Panc1 (cell line): ENCODE measurements around the gene RANBP3. TPM values are rescaled to one million over a fixed set of nuclear protein-coding genes. Genes with fewer than 3 reads are reported as not detected.
"Not testable (repeated sequence)": the region's sequence is repeated elsewhere in the genome, so short reads cannot be mapped to it uniquely, and the experiment has no call there.

Experiments
- ATAC-seq: fragments of 200-7000 bp; cut with Tn5 transposase; 2 replicates; pipeline ENCODE4 v1.9.1; 2020; ENCODE audit warnings: mild to moderate bottlenecking, moderate library complexity
- BruUV-seq: library from RNA; stranded (reverse); fragments of 400-500 nt; replicated peaks from 2 replicates; lab custom pipeline; 2021; lab: Mats Ljungman, UMichigan
- CTCF ChIA-PET: fragments of 300-600 bp; sonication (Branson Sonifier 250); formaldehyde crosslinking; loops from one replicate; lab custom pipeline; 2022; ENCODE audit warnings: antibody characterized with exemption; lab: Charles Lee
- POLR2A ChIA-PET: fragments of 300-600 bp; sonication (Branson Sonifier 250); formaldehyde crosslinking; loops from one replicate; lab custom pipeline; 2022; ENCODE audit warnings: antibody characterized with exemption; lab: Charles Lee
- DNase-seq: peaks from one replicate; pipeline ENCODE4 v3.0.0-alpha.2; 2010; ENCODE audit warnings: low read depth, low spot score
- H3K27ac ChIP-seq: 2 replicates; pipeline ENCODE4 v1.5.1; 2011; ENCODE audit warnings: mild to moderate bottlenecking, low read length, inconsistent platforms
- H3K27me3 ChIP-seq: fragments of 200-500 bp; sonication (Bioruptor generic); 2 replicates; pipeline ENCODE4 v1.6.0; 2014; ENCODE audit warnings: low read length, inconsistent platforms; ENCODE audit not compliant: control insufficient read depth, insufficient read depth
- H3K36me3 ChIP-seq: fragments of 200-500 bp; sonication (Bioruptor generic); 2 replicates; pipeline ENCODE4 v1.5.1; 2014; ENCODE audit warnings: inconsistent platforms, mild to moderate bottlenecking, low read length, moderate library complexity; ENCODE audit not compliant: control insufficient read depth, insufficient read depth
- H3K4me1 ChIP-seq: 2 replicates; pipeline ENCODE4 v1.5.1; 2011; ENCODE audit warnings: inconsistent platforms, mild to moderate bottlenecking, low read length, moderate library complexity; ENCODE audit not compliant: control insufficient read depth, insufficient read depth
- H3K4me3 ChIP-seq, 2 experiments: 2 replicates each; pipeline ENCODE4 v1.5.1; 2011 to 2012; ENCODE audit warnings: low read depth in 2 of 2, low read length in 2 of 2, mild to moderate bottlenecking in 2 of 2, inconsistent platforms in 1 of 2, moderate library complexity in 1 of 2
- H3K9me3 ChIP-seq: fragments of 200-500 bp; sonication (Bioruptor generic); 2 replicates; pipeline ENCODE4 v1.5.1; 2014; ENCODE audit warnings: low read depth, mild to moderate bottlenecking, inconsistent platforms, low read length, moderate library complexity; ENCODE audit not compliant: control insufficient read depth, insufficient read depth
- POLR2AphosphoS5 ChIP-seq: IDR thresholded peaks from 2 replicates; pipeline ENCODE4 v1.6.1; 2012; ENCODE audit warnings: mild to moderate bottlenecking, low read depth, low read length, moderate library complexity
- SIN3A ChIP-seq: IDR thresholded peaks from 2 replicates; pipeline ENCODE4 v1.6.1; 2012; ENCODE audit warnings: low read depth, mild to moderate bottlenecking, low read length, moderate library complexity, borderline replicate concordance; ENCODE audit not compliant: insufficient read depth
- TCF7L2 ChIP-seq: IDR thresholded peaks from 2 replicates; pipeline ENCODE4 v1.6.1; 2011; ENCODE audit warnings: mild to moderate bottlenecking, low read depth, low read length, inconsistent platforms
- in situ Hi-C: cut with HindIII; loops from 2 replicates; pipeline ENCODE4 v1.10.0; 2016; ENCODE audit warnings: low sequenced_read_pairs, low pct_unique_long_range_greater_than_20kb
- intact Hi-C: fragments of 100-400 bp; cut with micrococcal nuclease; formaldehyde crosslinking; loops from one replicate; pipeline ENCODE4 v1.10.0; 2022; ENCODE audit not compliant: unreplicated experiment
- total RNA-seq: library from RNA; stranded (reverse); gene quantifications from one replicate; pipeline ENCODE4 v1.2.1, GENCODE V29; 2021; ENCODE audit not compliant: unreplicated experiment
- TF ChIP-seq, protein P1 (sequence below): fragments of 450-650 bp; IDR thresholded peaks from 2 replicates; pipeline ENCODE4 v1.5.1; 2017; ENCODE audit warnings: mild to moderate bottlenecking
- TF ChIP-seq, protein P2 (sequence below), 2 experiments: IDR thresholded peaks; 2 replicates each; pipeline ENCODE4 v1.6.1; 2011 to 2012; ENCODE audit warnings: low read depth in 2 of 2, control low read depth in 1 of 2, low read length in 1 of 2, mild to moderate bottlenecking in 1 of 2, moderate library complexity in 1 of 2; ENCODE audit not compliant: insufficient read depth in 1 of 2

Gene RANBP3
- total RNA-seq, 1 experiment from 2014 or later = 54.6 TPM

DNA sequence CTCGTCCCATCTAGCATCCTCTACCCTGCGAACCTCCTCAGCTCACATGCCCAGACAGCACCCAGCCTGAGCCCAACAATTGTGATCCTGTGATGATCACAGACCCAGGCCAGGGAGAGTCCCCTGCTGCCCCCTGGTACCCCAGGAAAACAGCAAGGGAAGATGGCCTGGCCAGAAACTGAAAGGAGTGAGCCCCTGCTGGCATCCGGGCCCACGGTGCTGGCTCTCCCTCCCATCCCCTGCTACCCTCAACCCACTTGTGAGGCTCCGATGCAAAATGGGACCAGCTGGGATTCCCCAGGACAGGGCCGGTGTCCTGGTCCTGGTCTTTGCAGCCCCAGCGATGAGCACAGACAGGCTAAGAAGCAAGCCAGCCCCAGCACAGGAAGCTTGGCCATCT is 14.1 kb downstream of the RANBP3 start:
- in situ Hi-C loops (no loop called here), intact Hi-C loops (no loop called here)
- no peak for TF ChIP-seq TCF7L2
- TF ChIP-seq POLR2AphosphoS5 = no peak
- TF ChIP-seq, protein P1, sequence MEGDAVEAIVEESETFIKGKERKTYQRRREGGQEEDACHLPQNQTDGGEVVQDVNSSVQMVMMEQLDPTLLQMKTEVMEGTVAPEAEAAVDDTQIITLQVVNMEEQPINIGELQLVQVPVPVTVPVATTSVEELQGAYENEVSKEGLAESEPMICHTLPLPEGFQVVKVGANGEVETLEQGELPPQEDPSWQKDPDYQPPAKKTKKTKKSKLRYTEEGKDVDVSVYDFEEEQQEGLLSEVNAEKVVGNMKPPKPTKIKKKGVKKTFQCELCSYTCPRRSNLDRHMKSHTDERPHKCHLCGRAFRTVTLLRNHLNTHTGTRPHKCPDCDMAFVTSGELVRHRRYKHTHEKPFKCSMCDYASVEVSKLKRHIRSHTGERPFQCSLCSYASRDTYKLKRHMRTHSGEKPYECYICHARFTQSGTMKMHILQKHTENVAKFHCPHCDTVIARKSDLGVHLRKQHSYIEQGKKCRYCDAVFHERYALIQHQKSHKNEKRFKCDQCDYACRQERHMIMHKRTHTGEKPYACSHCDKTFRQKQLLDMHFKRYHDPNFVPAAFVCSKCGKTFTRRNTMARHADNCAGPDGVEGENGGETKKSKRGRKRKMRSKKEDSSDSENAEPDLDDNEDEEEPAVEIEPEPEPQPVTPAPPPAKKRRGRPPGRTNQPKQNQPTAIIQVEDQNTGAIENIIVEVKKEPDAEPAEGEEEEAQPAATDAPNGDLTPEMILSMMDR = no peak
- Histone ChIP-seq H3K4me3 (no peak overlapping the region), H3K9me3 (no peaks in the 10 kb centered on the region), H3K27ac (no peak overlapping the region), H3K27me3 (no peaks in the 10 kb centered on the region), H3K36me3 (no peaks in the 10 kb centered on the region), H3K4me1 (peaks cover 12% of the 10 kb centered on the region)
- DNase-seq (no peak), ATAC-seq (no peak)
- BruUV-seq = no TSS peak
- ChIA-PET POLR2A (no interaction called here), CTCF (no interaction called here)

DNA sequence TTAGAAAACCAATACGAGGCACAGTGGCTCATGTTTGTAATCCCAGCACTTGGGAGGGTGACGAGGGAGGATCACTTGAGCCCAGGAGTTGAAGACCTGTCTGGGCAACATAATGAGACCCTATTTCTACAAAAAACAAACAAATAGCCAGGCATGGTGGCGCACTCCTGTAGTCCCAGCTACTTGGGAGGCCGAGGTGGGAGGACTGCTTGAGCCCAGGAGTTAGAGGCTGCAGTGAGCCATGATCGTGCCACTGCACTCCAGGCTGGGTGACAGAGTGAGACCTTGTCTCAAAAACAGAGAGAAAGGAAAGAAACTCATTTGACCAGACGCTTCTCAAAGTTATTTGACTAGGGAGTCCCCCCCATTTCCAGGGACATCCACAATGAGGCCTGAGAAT is 14.7 kb downstream of the RANBP3 start:
- BruUV-seq, CTCF ChIA-PET, H3K36me3 ChIP-seq, in situ Hi-C loops, intact Hi-C loops, ATAC-seq, POLR2A ChIA-PET, H3K27ac ChIP-seq, H3K4me3 ChIP-seq, H3K9me3 ChIP-seq, H3K27me3 ChIP-seq, DNase-seq: not testable (repeated sequence)
- H3K4me1 ChIP-seq = peaks cover 12% of the 10 kb centered on the region

DNA sequence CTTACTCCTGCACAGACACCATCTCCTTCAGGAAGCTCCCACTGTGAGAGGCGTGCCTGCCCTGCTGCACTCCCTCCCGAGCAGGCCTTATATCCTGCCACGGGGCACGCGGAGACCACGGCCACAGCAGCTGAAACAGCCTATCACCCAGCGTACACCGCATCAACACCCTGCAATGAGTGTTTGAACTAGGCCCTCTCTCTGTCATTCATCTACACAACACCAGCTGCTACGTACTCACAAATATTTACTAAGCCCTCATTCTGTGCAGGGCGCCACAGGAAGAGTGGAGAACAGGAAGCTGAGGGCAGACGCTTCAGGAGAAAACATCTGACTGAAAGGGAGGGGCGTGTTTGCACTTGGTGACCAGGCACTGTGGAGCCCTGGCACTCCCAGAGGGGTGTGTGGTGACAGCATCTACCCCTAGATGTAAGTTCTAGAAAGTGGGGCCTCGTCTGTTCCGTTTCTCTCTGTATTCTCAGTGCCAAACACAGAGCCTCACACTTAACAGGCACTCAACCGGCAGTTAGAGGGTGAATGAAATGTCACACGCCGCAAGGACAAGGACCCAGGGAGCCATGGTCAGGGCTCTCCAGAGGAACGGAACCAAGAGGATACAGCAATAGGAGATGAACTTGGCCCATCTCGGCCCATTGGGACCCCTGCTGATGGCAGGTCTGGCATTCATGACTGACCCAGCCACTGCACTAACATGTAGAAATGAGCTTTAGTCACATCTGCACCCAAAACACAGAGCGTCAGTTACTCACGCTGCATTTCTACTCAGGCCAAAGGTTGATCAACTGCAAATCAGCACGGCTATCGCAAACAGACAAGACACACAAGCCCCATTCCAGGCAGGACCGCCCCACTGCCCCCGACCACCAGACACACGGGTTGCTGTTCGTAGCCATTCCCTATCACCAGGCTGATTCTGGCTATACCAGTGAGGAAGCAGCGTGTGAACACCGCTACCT is 15.7 kb downstream of the RANBP3 start:
- no peak overlapping the region for H3K4me3 ChIP-seq
- TF ChIP-seq, protein P2, sequence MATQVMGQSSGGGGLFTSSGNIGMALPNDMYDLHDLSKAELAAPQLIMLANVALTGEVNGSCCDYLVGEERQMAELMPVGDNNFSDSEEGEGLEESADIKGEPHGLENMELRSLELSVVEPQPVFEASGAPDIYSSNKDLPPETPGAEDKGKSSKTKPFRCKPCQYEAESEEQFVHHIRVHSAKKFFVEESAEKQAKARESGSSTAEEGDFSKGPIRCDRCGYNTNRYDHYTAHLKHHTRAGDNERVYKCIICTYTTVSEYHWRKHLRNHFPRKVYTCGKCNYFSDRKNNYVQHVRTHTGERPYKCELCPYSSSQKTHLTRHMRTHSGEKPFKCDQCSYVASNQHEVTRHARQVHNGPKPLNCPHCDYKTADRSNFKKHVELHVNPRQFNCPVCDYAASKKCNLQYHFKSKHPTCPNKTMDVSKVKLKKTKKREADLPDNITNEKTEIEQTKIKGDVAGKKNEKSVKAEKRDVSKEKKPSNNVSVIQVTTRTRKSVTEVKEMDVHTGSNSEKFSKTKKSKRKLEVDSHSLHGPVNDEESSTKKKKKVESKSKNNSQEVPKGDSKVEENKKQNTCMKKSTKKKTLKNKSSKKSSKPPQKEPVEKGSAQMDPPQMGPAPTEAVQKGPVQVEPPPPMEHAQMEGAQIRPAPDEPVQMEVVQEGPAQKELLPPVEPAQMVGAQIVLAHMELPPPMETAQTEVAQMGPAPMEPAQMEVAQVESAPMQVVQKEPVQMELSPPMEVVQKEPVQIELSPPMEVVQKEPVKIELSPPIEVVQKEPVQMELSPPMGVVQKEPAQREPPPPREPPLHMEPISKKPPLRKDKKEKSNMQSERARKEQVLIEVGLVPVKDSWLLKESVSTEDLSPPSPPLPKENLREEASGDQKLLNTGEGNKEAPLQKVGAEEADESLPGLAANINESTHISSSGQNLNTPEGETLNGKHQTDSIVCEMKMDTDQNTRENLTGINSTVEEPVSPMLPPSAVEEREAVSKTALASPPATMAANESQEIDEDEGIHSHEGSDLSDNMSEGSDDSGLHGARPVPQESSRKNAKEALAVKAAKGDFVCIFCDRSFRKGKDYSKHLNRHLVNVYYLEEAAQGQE (IDR thresholded peaks at IDR 0.05; ENCODE audit: insufficient read depth in 1 of 2, low read depth in 2 of 2, low read length in 1 of 2) = no peak
- TF ChIP-seq, protein P1 = no peak
- no peak for TF ChIP-seq TCF7L2
- TF ChIP-seq POLR2AphosphoS5 = no peak
- TF ChIP-seq SIN3A = no peak
- ATAC-seq (peak; percentile 50), DNase-seq (no peak)
- H3K4me1 ChIP-seq = peaks cover 7% of the 10 kb centered on the region
- CTCF ChIA-PET = interaction anchor here (0.6 to 0.7 kb wide), 2 partner anchors 64 to 154 kb away, joined by 3 read pairs; no protein-coding TSS in a partner anchor
- H3K36me3 ChIP-seq = no peaks in the 10 kb centered on the region
- BruUV-seq = no TSS peak
- POLR2A ChIA-PET = no interaction called here
- no peaks in the 10 kb centered on the region for H3K9me3 ChIP-seq
- H3K27ac ChIP-seq = no peak overlapping the region
- in situ Hi-C loops (no loop called here), intact Hi-C loops (no loop called here)
- no peaks in the 10 kb centered on the region for H3K27me3 ChIP-seq

DNA sequence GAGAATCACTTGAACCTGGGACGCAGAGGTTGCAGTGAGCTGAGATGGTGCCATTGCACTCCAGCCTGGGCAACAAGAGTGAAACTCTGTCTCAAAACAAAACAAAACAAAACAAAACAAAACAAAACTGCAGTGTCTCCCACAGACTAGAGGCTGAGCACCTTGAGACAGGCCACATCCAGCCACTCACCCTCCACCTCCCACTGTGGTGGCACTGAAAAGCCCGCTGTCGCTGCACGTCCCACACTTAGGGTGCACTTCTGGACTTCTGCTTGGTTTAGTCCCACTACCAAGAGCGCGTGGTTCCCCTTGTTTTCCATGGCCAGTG is 16.3 kb downstream of the RANBP3 start:
- CTCF ChIA-PET = interaction anchor here (0.6 kb wide), 1 partner anchor 65 kb away, joined by 3 read pairs; no protein-coding TSS in a partner anchor
- H3K27ac ChIP-seq, in situ Hi-C loops, H3K4me1 ChIP-seq, BruUV-seq, H3K9me3 ChIP-seq, ATAC-seq, H3K36me3 ChIP-seq, H3K27me3 ChIP-seq, POLR2A ChIA-PET, intact Hi-C loops, DNase-seq, H3K4me3 ChIP-seq: not testable (repeated sequence)
